NCI-H748 (cell line): ENCODE data around the gene C2CD5.

Experiments
- DNase-seq: peaks from one replicate; lab custom pipeline; 2025; ENCODE audit not compliant: unreplicated experiment; lab: John Stamatoyannopoulos, UW

Gene C2CD5

GRCh38 chr12:22431693-22432251 is 112.6 kb downstream of the C2CD5 start:
- no peak for DNase-seq

- DNase-seq = no peak
Measured at GRCh38 chr12:22416801-22417200, 127.5 kb downstream of the C2CD5 start.

- no peak for DNase-seq
Measured at GRCh38 chr12:22415342-22416309, 128.7 kb downstream of the C2CD5 start.

- no peak for DNase-seq
Measured at GRCh38 chr12:22414742-22415141, 129.6 kb downstream of the C2CD5 start.

- no peak for DNase-seq
Measured at GRCh38 chr12:22413592-22413991, 130.8 kb downstream of the C2CD5 start.

- no peak for DNase-seq
Measured at GRCh38 chr12:22412581-22412980, 131.8 kb downstream of the C2CD5 start.

GRCh38 chr12:22410486-22410885 is 133.9 kb downstream of the C2CD5 start:
- peak; percentile 1 for DNase-seq

GRCh38 chr12:22409377-22410164 is 134.8 kb downstream of the C2CD5 start:
- no peak for DNase-seq

GRCh38 chr12:22408610-22409376 is 135.5 kb downstream of the C2CD5 start:
- DNase-seq = no peak

GRCh38 chr12:22407397-22407796 is 136.9 kb downstream of the C2CD5 start:
- no peak for DNase-seq

GRCh38 chr12:22406627-22407026 is 137.7 kb downstream of the C2CD5 start:
- no peak for DNase-seq

- DNase-seq = no peak
Measured at GRCh38 chr12:22399464-22400180, 144.7 kb downstream of the C2CD5 start.
